H9 (cell line): ENCODE data around the gene RDH5. TPM values are rescaled to one million over a fixed set of nuclear protein-coding genes. Genes with fewer than 3 reads are reported as not detected.

ENCODE experiments used
- DNase-seq: peaks from one replicate; pipeline ENCODE4 v3.0.0-alpha.2; 2017
- H2AFZ ChIP-seq: one replicate; pipeline ENCODE4 v1.6.1; 2013; ENCODE audit warnings: mild to moderate bottlenecking, low read length, control low read depth, moderate library complexity
- H2AK5ac ChIP-seq: 2 replicates; pipeline ENCODE4 v1.6.1; 2013; ENCODE audit warnings: low read length, control low read depth, mixed read lengths; ENCODE audit not compliant: insufficient read length
- H2BK120ac ChIP-seq: one replicate; pipeline ENCODE4 v1.6.1; 2013; ENCODE audit warnings: low read depth, mild to moderate bottlenecking, low read length, control low read depth, inconsistent platforms; ENCODE audit not compliant: poor library complexity, severe bottlenecking
- H2BK12ac ChIP-seq: 2 replicates; pipeline ENCODE4 v1.6.1; 2013; ENCODE audit warnings: low read length, control low read depth, mixed read lengths, low read depth; ENCODE audit not compliant: insufficient read length
- H2BK15ac ChIP-seq: 2 replicates; pipeline ENCODE4 v1.6.1; 2013; ENCODE audit warnings: low read depth, low read length, control low read depth
- H2BK20ac ChIP-seq: one replicate; pipeline ENCODE4 v1.6.1; 2013; ENCODE audit warnings: low read depth, mild to moderate bottlenecking, low read length, control low read depth, inconsistent platforms; ENCODE audit not compliant: poor library complexity, severe bottlenecking
- H2BK5ac ChIP-seq: 2 replicates; pipeline ENCODE4 v1.6.1; 2013; ENCODE audit warnings: low read length, control low read depth, mixed read lengths; ENCODE audit not compliant: insufficient read length
- H3K14ac ChIP-seq: 2 replicates; pipeline ENCODE4 v1.6.1; 2013; ENCODE audit warnings: low read length, control low read depth; ENCODE audit not compliant: insufficient read depth
- H3K18ac ChIP-seq: 2 replicates; pipeline ENCODE4 v1.6.1; 2013; ENCODE audit warnings: low read depth, mild to moderate bottlenecking, mixed read lengths, low read length, control low read depth; ENCODE audit not compliant: insufficient read length
- H3K23ac ChIP-seq: 2 replicates; pipeline ENCODE4 v1.6.1; 2013; ENCODE audit warnings: low read length, control low read depth, mixed read lengths, low read depth; ENCODE audit not compliant: insufficient read length
- H3K23me2 ChIP-seq: 2 replicates; pipeline ENCODE4 v1.6.1; 2013; ENCODE audit warnings: low read depth, mild to moderate bottlenecking, mixed read lengths, low read length, control low read depth; ENCODE audit not compliant: insufficient read length, poor library complexity, severe bottlenecking
- H3K27ac ChIP-seq: 2 replicates; pipeline ENCODE4 v1.5.1; 2013; ENCODE audit warnings: low read length, control low read depth, mixed read lengths, low read depth; ENCODE audit not compliant: insufficient read length
- H3K27me3 ChIP-seq: 2 replicates; pipeline ENCODE4 v1.6.1; 2013; ENCODE audit warnings: low read length, control low read depth, inconsistent platforms; ENCODE audit not compliant: insufficient read depth
- H3K4ac ChIP-seq: 2 replicates; pipeline ENCODE4 v1.6.1; 2013; ENCODE audit warnings: low read depth, mild to moderate bottlenecking, control low read depth, inconsistent platforms, low read length, moderate library complexity
- H3K4me1 ChIP-seq: 2 replicates; pipeline ENCODE4 v1.6.1; 2013; ENCODE audit warnings: low read length, control low read depth, inconsistent platforms; ENCODE audit not compliant: insufficient read depth
- H3K4me2 ChIP-seq: 2 replicates; pipeline ENCODE4 v1.6.1; 2013; ENCODE audit warnings: low read length, control low read depth, mixed read lengths; ENCODE audit not compliant: insufficient read length, insufficient read depth
- H3K56ac ChIP-seq: 2 replicates; pipeline ENCODE4 v1.6.1; 2013; ENCODE audit warnings: low read depth, mild to moderate bottlenecking, mixed read lengths, low read length, control low read depth; ENCODE audit not compliant: insufficient read length
- H3K79me1 ChIP-seq: 2 replicates; pipeline ENCODE4 v1.6.1; 2013; ENCODE audit warnings: low read depth, mild to moderate bottlenecking, moderate library complexity, low read length, control low read depth, inconsistent platforms; ENCODE audit not compliant: insufficient read depth, poor library complexity, severe bottlenecking
- H3K79me2 ChIP-seq: 2 replicates; pipeline ENCODE4 v1.6.1; 2013; ENCODE audit warnings: low read length, control low read depth, inconsistent platforms; ENCODE audit not compliant: insufficient read depth
- H3K9ac ChIP-seq: 2 replicates; pipeline ENCODE4 v1.6.1; 2013; ENCODE audit warnings: low read length, control low read depth, mixed read lengths; ENCODE audit not compliant: insufficient read length; ENCODE audit errors: extremely low read depth
- H3K9me3 ChIP-seq: one replicate; pipeline ENCODE4 v1.6.1; 2013; ENCODE audit warnings: low read depth, low read length, inconsistent platforms; ENCODE audit not compliant: control insufficient read depth
- H3T11ph ChIP-seq: one replicate; pipeline ENCODE4 v1.6.1; 2013; ENCODE audit warnings: mild to moderate bottlenecking, low read length, control low read depth, inconsistent platforms
- H4K20me1 ChIP-seq: one replicate; pipeline ENCODE4 v1.6.1; 2013; ENCODE audit not compliant: control insufficient read depth, insufficient read length, insufficient read depth
- H4K5ac ChIP-seq: 2 replicates; pipeline ENCODE4 v1.6.1; 2013; ENCODE audit warnings: low read depth, mild to moderate bottlenecking, mixed read lengths, low read length, control low read depth; ENCODE audit not compliant: insufficient read length
- H4K8ac ChIP-seq: replicated peaks from 2 replicates; pipeline ENCODE4 v1.6.1; 2013; ENCODE audit warnings: low read length, control low read depth, mixed read lengths, low read depth; ENCODE audit not compliant: insufficient read length
- H4K91ac ChIP-seq: 2 replicates; pipeline ENCODE4 v1.6.1; 2013; ENCODE audit warnings: low read depth, mild to moderate bottlenecking, moderate library complexity, mixed read lengths, low read length, control low read depth; ENCODE audit not compliant: insufficient read length
- H3K27ac Mint-ChIP-seq, 3 experiments: 2 replicates in 2 of 3; 3 replicates in 1 of 3; pipeline ENCODE4 v1.8.0; 2020 to 2021; ENCODE audit warnings: mixed read lengths in 3 of 3, mild to moderate bottlenecking in 1 of 3, moderate library complexity in 1 of 3
- H3K27me3 Mint-ChIP-seq: 2 replicates; pipeline ENCODE4 v1.8.0; 2021; ENCODE audit warnings: low read depth, mild to moderate bottlenecking, moderate library complexity, mixed read lengths
- H3K36me3 Mint-ChIP-seq, 3 experiments: 2 replicates in 2 of 3; 3 replicates in 1 of 3; pipeline ENCODE4 v1.8.0; 2020 to 2021; ENCODE audit warnings: low read depth in 3 of 3, mixed read lengths in 3 of 3; ENCODE audit not compliant: insufficient read depth in 1 of 3
- H3K4me1 Mint-ChIP-seq, 2 experiments: 2 replicates each; pipeline ENCODE4 v1.8.0; 2020; ENCODE audit warnings: mixed read lengths in 2 of 2
- H3K4me3 Mint-ChIP-seq, 2 experiments: 2 replicates in 1 of 2; 3 replicates in 1 of 2; pipeline ENCODE4 v1.8.0; 2020 to 2021; ENCODE audit warnings: mild to moderate bottlenecking in 2 of 2, mixed read lengths in 2 of 2, moderate library complexity in 1 of 2
- H3K9me3 Mint-ChIP-seq, 2 experiments: 2 replicates in 1 of 2; 3 replicates in 1 of 2; pipeline ENCODE4 v1.8.0; 2020; ENCODE audit warnings: mild to moderate bottlenecking in 2 of 2, mixed read lengths in 2 of 2, moderate library complexity in 1 of 2
- WGBS: extraction: QIAGEN DNeasy Blood & Tissue Kit; methylation state at CpG from one replicate; pipeline ENCODE4 v1.1.7; 2013; ENCODE audit warnings: missing lambda C conversion rate, low lambda C conversion rate, mixed read lengths; ENCODE audit not compliant: insufficient read length; ENCODE audit errors: extremely low coverage; 5-methylcytosine and 5-hydroxymethylcytosine counted together
- total RNA-seq: library from RNA; stranded (reverse); gene quantifications from 2 replicates; pipeline ENCODE4 v1.2.1, GENCODE V29; 2021
- TF ChIP-seq, protein P1 (sequence below): fragments of 200-600 bp; sonication (generic); conservative IDR thresholded peaks from 3 replicates; pipeline ENCODE4 v1.8.0; 2021; ENCODE audit warnings: antibody characterized with exemption, mild to moderate bottlenecking

The RDH5 gene
- total RNA-seq, 1 experiment from 2014 or later: 6.6 TPM

GRCh38 chr12:55748230-55748993, 28.2 kb downstream of the RDH5 start:
- DNase-seq: peak; percentile 33

More at GRCh38 chr12:55748230-55748993, 28.2 kb downstream of the RDH5 start:
- Histone ChIP-seq H3K79me2 (peaks cover 6% of the 10 kb centered on the region; the same call in 1 of the 2 replicates), H2BK20ac (no peak overlapping the region), H3K27ac (no peak overlapping the region), H2BK120ac (no peak overlapping the region), H3K4ac (no peak overlapping the region), H3K14ac (no peak overlapping the region), H2AK5ac (no peak overlapping the region), H3K9me3 (no peaks in the 10 kb centered on the region), H4K20me1 (no peaks in the 10 kb centered on the region), H3K9ac (no peak overlapping the region), H2AFZ (no peak overlapping the region), H3K18ac (no peak overlapping the region), H2BK12ac (no peak overlapping the region), H3K27me3 (no peaks in the 10 kb centered on the region), H3K4me1 (peaks cover 15% of the 10 kb centered on the region), H3K4me2 (no peak overlapping the region), H2BK15ac (no peak overlapping the region), H3K79me1 (peaks cover 3% of the 10 kb centered on the region), H4K8ac (no peak overlapping the region), H3K23me2 (peaks cover 25% of the 10 kb centered on the region), H3K56ac (no peak overlapping the region), H4K91ac (no peak overlapping the region), H3T11ph (no peak overlapping the region), H2BK5ac (no peak overlapping the region), H4K5ac (no peak overlapping the region), H3K23ac (no peak overlapping the region)
- WGBS: no CpG with 5 or more reads among the region's 18 CpGs
- H3K36me3 Mint-ChIP-seq: peaks cover 37 to 64% (median 62%) of the 10 kb centered on the region in 3 experiments; a peak in 6 of 7 replicates
- H3K4me3 Mint-ChIP-seq: peak overlapping the region; percentile 1 to 97; a peak in 2 of 5 replicates
- H3K27me3 Mint-ChIP-seq: no peaks in the 10 kb centered on the region
- TF ChIP-seq, protein P1, sequence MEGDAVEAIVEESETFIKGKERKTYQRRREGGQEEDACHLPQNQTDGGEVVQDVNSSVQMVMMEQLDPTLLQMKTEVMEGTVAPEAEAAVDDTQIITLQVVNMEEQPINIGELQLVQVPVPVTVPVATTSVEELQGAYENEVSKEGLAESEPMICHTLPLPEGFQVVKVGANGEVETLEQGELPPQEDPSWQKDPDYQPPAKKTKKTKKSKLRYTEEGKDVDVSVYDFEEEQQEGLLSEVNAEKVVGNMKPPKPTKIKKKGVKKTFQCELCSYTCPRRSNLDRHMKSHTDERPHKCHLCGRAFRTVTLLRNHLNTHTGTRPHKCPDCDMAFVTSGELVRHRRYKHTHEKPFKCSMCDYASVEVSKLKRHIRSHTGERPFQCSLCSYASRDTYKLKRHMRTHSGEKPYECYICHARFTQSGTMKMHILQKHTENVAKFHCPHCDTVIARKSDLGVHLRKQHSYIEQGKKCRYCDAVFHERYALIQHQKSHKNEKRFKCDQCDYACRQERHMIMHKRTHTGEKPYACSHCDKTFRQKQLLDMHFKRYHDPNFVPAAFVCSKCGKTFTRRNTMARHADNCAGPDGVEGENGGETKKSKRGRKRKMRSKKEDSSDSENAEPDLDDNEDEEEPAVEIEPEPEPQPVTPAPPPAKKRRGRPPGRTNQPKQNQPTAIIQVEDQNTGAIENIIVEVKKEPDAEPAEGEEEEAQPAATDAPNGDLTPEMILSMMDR: no peak
- peak overlapping the region in 1 of 3 experiments; percentile 44; a peak in 5 of 7 replicates for H3K27ac Mint-ChIP-seq
- no peaks in the 10 kb centered on the region for H3K9me3 Mint-ChIP-seq
- peaks cover 58% of the 10 kb centered on the region in 2 experiments for H3K4me1 Mint-ChIP-seq
